PC-3 (cell line): Measurements from ENCODE around the gene RALY. TPM values are rescaled to one million over a fixed set of nuclear protein-coding genes. Genes with fewer than 3 reads are reported as not detected.

Source experiments
- ATAC-seq: fragments of 200-7000 bp; cut with Tn5 transposase; 2 replicates; pipeline ENCODE4 v1.9.1; 2020; ENCODE audit warnings: mild to moderate bottlenecking, moderate library complexity
- BruUV-seq: library from RNA; stranded (reverse); fragments of 400-500 nt; replicated peaks from 2 replicates; lab custom pipeline; 2021; lab: Mats Ljungman, UMichigan
- CTCF ChIA-PET: fragments of 300-600 bp; sonication (Branson Sonifier 250); formaldehyde crosslinking; loops from one replicate; lab custom pipeline; 2022; ENCODE audit warnings: antibody characterized with exemption; lab: Charles Lee
- POLR2A ChIA-PET: fragments of 300-600 bp; sonication (Branson Sonifier 250); formaldehyde crosslinking; loops from one replicate; lab custom pipeline; 2022; ENCODE audit warnings: antibody characterized with exemption; ENCODE audit not compliant: unreplicated experiment; lab: Charles Lee
- DNase-seq: peaks from one replicate; pipeline ENCODE4 v3.0.0-alpha.2; 2015
- H2AFZ ChIP-seq: fragments of 300-600 bp; sonication (generic); 2 replicates; pipeline ENCODE4 v1.6.0; 2016; ENCODE audit warnings: antibody characterized with exemption, low read length
- H3F3A ChIP-seq: fragments of 300-600 bp; sonication (generic); one replicate; pipeline ENCODE4 v1.6.0; 2017; ENCODE audit warnings: antibody characterized with exemption, low read length, control low read depth, mild to moderate bottlenecking; ENCODE audit not compliant: unreplicated experiment
- H3K27ac ChIP-seq: fragments of 300-600 bp; sonication (generic); 2 replicates; pipeline ENCODE4 v1.5.1; 2016; ENCODE audit warnings: mild to moderate bottlenecking, low read length
- H3K27me3 ChIP-seq: fragments of 300-600 bp; sonication (generic); 2 replicates; pipeline ENCODE4 v1.6.1; 2016; ENCODE audit warnings: low read length, mixed read lengths
- H3K36me3 ChIP-seq: fragments of 300-600 bp; sonication (generic); 2 replicates; pipeline ENCODE4 v1.6.1; 2016; ENCODE audit warnings: low read depth, mixed run types, low read length, mixed read lengths
- H3K4me1 ChIP-seq: fragments of 300-600 bp; sonication (generic); 2 replicates; pipeline ENCODE4 v1.5.1; 2016; ENCODE audit warnings: low read length; ENCODE audit not compliant: insufficient read depth
- H3K4me2 ChIP-seq: fragments of 300-600 bp; sonication (generic); 2 replicates; pipeline ENCODE4 v1.6.0; 2016; ENCODE audit warnings: low read length
- H3K4me3 ChIP-seq: fragments of 300-600 bp; sonication (generic); 2 replicates; pipeline ENCODE4 v1.5.1; 2016; ENCODE audit warnings: mild to moderate bottlenecking, low read length, mixed read lengths
- H3K79me2 ChIP-seq: fragments of 300-600 bp; sonication (generic); 2 replicates; pipeline ENCODE4 v1.6.1; 2017; ENCODE audit warnings: low read length, mixed read lengths
- H3K9ac ChIP-seq: fragments of 300-600 bp; sonication (generic); 2 replicates; pipeline ENCODE4 v1.6.0; 2016; ENCODE audit warnings: mild to moderate bottlenecking, low read length
- H3K9me2 ChIP-seq: fragments of 300-600 bp; sonication (generic); replicated peaks from 2 replicates; pipeline ENCODE4 v1.6.1; 2016; ENCODE audit warnings: mixed run types, low read length, mixed read lengths
- H3K9me3 ChIP-seq: fragments of 300-600 bp; sonication (generic); 2 replicates; pipeline ENCODE4 v1.6.1; 2016; ENCODE audit warnings: low read length, mixed read lengths
- H4K20me1 ChIP-seq: fragments of 300-600 bp; sonication (generic); 2 replicates; pipeline ENCODE4 v1.6.1; 2016; ENCODE audit warnings: low read length, mixed read lengths
- CTCF ChIP-seq: fragments of 300-600 bp; sonication (generic); conservative IDR thresholded peaks from 2 replicates; pipeline ENCODE4 v1.5.1; 2017; ENCODE audit warnings: antibody characterized with exemption, low read depth, mild to moderate bottlenecking, low read length
- EZH2 ChIP-seq: fragments of 300-600 bp; sonication (generic); IDR thresholded peaks from one replicate; pipeline ENCODE4 v1.6.1; 2017; ENCODE audit warnings: antibody characterized with exemption, mild to moderate bottlenecking, low read length; ENCODE audit not compliant: unreplicated experiment
- EZH2phosphoT487 ChIP-seq: fragments of 300-600 bp; sonication (generic); IDR thresholded peaks from 2 replicates; pipeline ENCODE4 v1.6.1; 2018; ENCODE audit warnings: mild to moderate bottlenecking, antibody characterized with exemption, low read length, borderline replicate concordance
- intact Hi-C: fragments of 100-400 bp; cut with micrococcal nuclease; formaldehyde crosslinking; loops from 2 replicates; pipeline ENCODE4 v1.9.0; 2023
- total RNA-seq: library from RNA; depleted of rRNA; stranded (reverse); fragments of >200 nt; gene quantifications from 2 replicates; pipeline ENCODE4 v1.2.3, GENCODE V29; 2014

The RALY gene
- total RNA-seq, 1 experiment from 2014 or later, result 160 TPM

GRCh38 chr20:34045294-34045693 is 51.6 kb downstream of the RALY start:
- no TSS peak for BruUV-seq
- Histone ChIP-seq H3K9me3 (no peaks in the 10 kb centered on the region), H3K9me2 (no peaks in the 10 kb centered on the region), H3K79me2 (peaks cover 36% of the 10 kb centered on the region), H3K4me3 (no peak overlapping the region), H3K9ac (no peak overlapping the region), H3K4me2 (no peak overlapping the region), H3K4me1 (no peaks in the 10 kb centered on the region), H3K27ac (no peak overlapping the region), H3F3A (no peaks in the 10 kb centered on the region), H2AFZ (no peak overlapping the region), H4K20me1 (peaks cover 34% of the 10 kb centered on the region; the same call in 1 of the 2 replicates), H3K36me3 (no peaks in the 10 kb centered on the region), H3K27me3 (no peaks in the 10 kb centered on the region)
- DNase-seq (no peak), ATAC-seq (no peak)
- intact Hi-C loops, result no loop called here
- TF ChIP-seq EZH2phosphoT487 (no peak), EZH2 (no peak), CTCF (no peak)
- ChIA-PET POLR2A (no interaction called here), CTCF (no interaction called here)

- no TSS peak for BruUV-seq
- no peaks in the 10 kb centered on the region for H3K36me3 ChIP-seq
- ChIA-PET CTCF (no interaction called here), POLR2A (no interaction called here)
- H4K20me1 ChIP-seq, result peaks cover 32% of the 10 kb centered on the region; the same call in 1 of the 2 replicates
- no peaks in the 10 kb centered on the region for H3K9me3 ChIP-seq
- H3K27ac ChIP-seq, result no peak overlapping the region
- H2AFZ ChIP-seq, result no peak overlapping the region
- H3K4me1 ChIP-seq, result no peaks in the 10 kb centered on the region
- no peak overlapping the region for H3K9ac ChIP-seq
- DNase-seq (no peak), ATAC-seq (no peak)
- H3K9me2 ChIP-seq, result no peaks in the 10 kb centered on the region
- H3K79me2 ChIP-seq, result peaks cover 45% of the 10 kb centered on the region
- no peaks in the 10 kb centered on the region for H3F3A ChIP-seq
- H3K4me2 ChIP-seq, result no peak overlapping the region
- no peaks in the 10 kb centered on the region for H3K27me3 ChIP-seq
- TF ChIP-seq EZH2phosphoT487 (no peak), EZH2 (no peak), CTCF (no peak)
- no peak overlapping the region for H3K4me3 ChIP-seq
- intact Hi-C loops, result no loop called here
Measured at GRCh38 chr20:34045930-34046725, 52.4 kb downstream of the RALY start.
